Sciatic nerve (tissue), 2 donors: ENCODE data around the gene TMUB2. TPM values are rescaled to one million over a fixed set of nuclear protein-coding genes. Genes with fewer than 3 reads are reported as not detected.
"Not testable (repeated sequence)": the region's sequence is repeated elsewhere in the genome, so short reads cannot be mapped to it uniquely, and the experiment has no call there.

Experiments
- ATAC-seq: fragments of 200-7000 bp; cut with Tn5 transposase; one replicate; pipeline ENCODE4 v1.9.1; 2020; ENCODE audit warnings: mild to moderate bottlenecking, moderate library complexity
- DNase-seq: peaks from one replicate; pipeline ENCODE4 v3.0.0-alpha.2; 2020; ENCODE audit warnings: low spot score
- intact Hi-C: fragments of 100-400 bp; cut with DNase I; formaldehyde crosslinking; loops from one replicate; pipeline ENCODE4 v1.14.2; 2022
- total RNA-seq: library from RNA; stranded (reverse); fragmentation: NEBNext Ultra II Directional; extraction: Animal tissue kit (Norgen Biotek cat#: 25700); gene quantifications from one replicate; pipeline ENCODE4 v1.2.1, GENCODE V29; 2021
- donor health status: DM: no; HTN: no; CAD: no.
- donor health status: DM: no; HTN: no; CAD: no.

The TMUB2 gene
- total RNA-seq = 33.0 TPM

GRCh38 chr17:44186307-44187130 is at the start of gene TMUB2:
Gene TMUB2, plus strand, starts transcription at chr17:44186972. Its CDS starts 737 bp downstream, at chr17:44187709.
- peak; percentile 98 for ATAC-seq
- peak; percentile 100 for DNase-seq
- intact Hi-C loops = no loop called here

GRCh38 chr17:44137891-44138709 is 48.7 kb upstream of the TMUB2 start:
- DNase-seq = peak; percentile 85
- intact Hi-C loops = no loop called here
- ATAC-seq = peak; percentile 91

GRCh38 chr17:44143921-44144320 is 42.9 kb upstream of the TMUB2 start:
- intact Hi-C loops, ATAC-seq, DNase-seq: not testable (repeated sequence)

GRCh38 chr17:44144966-44145739 is 41.6 kb upstream of the TMUB2 start:
- ATAC-seq (peak; percentile 41), DNase-seq (no peak)
- intact Hi-C loops = no loop called here

GRCh38 chr17:44146375-44147346 is 40.1 kb upstream of the TMUB2 start:
- ATAC-seq = no peak
- intact Hi-C loops = no loop called here

GRCh38 chr17:44147812-44148211 is 39.0 kb upstream of the TMUB2 start:
- intact Hi-C loops = no loop called here

More at GRCh38 chr17:44146375-44147346, 40.1 kb upstream of the TMUB2 start:
- DNase-seq = no peak

GRCh38 chr17:44149066-44149465 is 37.7 kb upstream of the TMUB2 start:
- DNase-seq, ATAC-seq, intact Hi-C loops: not testable (repeated sequence)

More at GRCh38 chr17:44147812-44148211, 39.0 kb upstream of the TMUB2 start:
- DNase-seq (no peak), ATAC-seq (no peak)

- intact Hi-C loops = no loop called here
- DNase-seq (no peak), ATAC-seq (no peak)
Observed at GRCh38 chr17:44149750-44150329, 36.9 kb upstream of the TMUB2 start.

- no peak for DNase-seq
- no peak for ATAC-seq
- intact Hi-C loops = no loop called here
Observed at GRCh38 chr17:44152875-44153274, 33.9 kb upstream of the TMUB2 start.

GRCh38 chr17:44155488-44155887 is 31.3 kb upstream of the TMUB2 start:
- DNase-seq = no peak
- intact Hi-C loops = no loop called here
- no peak for ATAC-seq

GRCh38 chr17:44159519-44160210 is 27.1 kb upstream of the TMUB2 start:
- DNase-seq (no peak), ATAC-seq (no peak)
- intact Hi-C loops = no loop called here

- ATAC-seq (no peak), DNase-seq (no peak)
- intact Hi-C loops = no loop called here
Observed at GRCh38 chr17:44164476-44164875, 22.3 kb upstream of the TMUB2 start.

- intact Hi-C loops = no loop called here
- DNase-seq (no peak), ATAC-seq (peak; percentile 7)
Observed at GRCh38 chr17:44167181-44167861, 19.5 kb upstream of the TMUB2 start.

GRCh38 chr17:44170135-44170498 is 16.7 kb upstream of the TMUB2 start:
- no peak for DNase-seq
- intact Hi-C loops = no loop called here
- ATAC-seq = no peak

GRCh38 chr17:44170499-44171201 is 16.1 kb upstream of the TMUB2 start, which contains the start of gene ASB16:
Gene ASB16, plus strand, starts transcription at chr17:44170704. Its CDS starts 86 bp downstream, at chr17:44170790.
- peak; percentile 9 for ATAC-seq
- no peak for DNase-seq
- intact Hi-C loops = no loop called here

GRCh38 chr17:44171931-44172455 is 14.8 kb upstream of the TMUB2 start:
- intact Hi-C loops = no loop called here
- ATAC-seq (no peak), DNase-seq (no peak)
